HEK293T (cell line): ENCODE data around the gene CLCA1.

Source experiments
- ELF4 ChIP-seq: fragments of 450-650 bp; IDR thresholded peaks from 2 replicates; pipeline ENCODE4 v1.6.1; 2017; ENCODE audit warnings: antibody characterized with exemption
- FOXA1 ChIP-seq: fragments of 450-650 bp; IDR thresholded peaks from 2 replicates; pipeline ENCODE4 v1.6.1; 2016; ENCODE audit warnings: mild to moderate bottlenecking
- L3MBTL2 ChIP-seq: fragments of 450-650 bp; conservative IDR thresholded peaks from 2 replicates; pipeline ENCODE4 v1.6.1; 2016; ENCODE audit warnings: mild to moderate bottlenecking
- SP1 ChIP-seq: fragments of 450-650 bp; IDR thresholded peaks from 2 replicates; pipeline ENCODE4 v1.6.1; 2017

- TF ChIP-seq FOXA1 (no peak), L3MBTL2 (no peak), ELF4 (no peak), SP1 (no peak)
Measured at GRCh38 chr1:86487131-86487810, 18.5 kb downstream of the CLCA1 start.
